ENCODE data around the gene ADGRG4. TPM values are rescaled to one million over a fixed set of nuclear protein-coding genes. Genes with fewer than 3 reads are reported as not detected.

ADGRG4 gene
- polyA plus RNA-seq, 1 of the 3 experiments (the other 2 are of a cell fraction) = not detected

DNA sequence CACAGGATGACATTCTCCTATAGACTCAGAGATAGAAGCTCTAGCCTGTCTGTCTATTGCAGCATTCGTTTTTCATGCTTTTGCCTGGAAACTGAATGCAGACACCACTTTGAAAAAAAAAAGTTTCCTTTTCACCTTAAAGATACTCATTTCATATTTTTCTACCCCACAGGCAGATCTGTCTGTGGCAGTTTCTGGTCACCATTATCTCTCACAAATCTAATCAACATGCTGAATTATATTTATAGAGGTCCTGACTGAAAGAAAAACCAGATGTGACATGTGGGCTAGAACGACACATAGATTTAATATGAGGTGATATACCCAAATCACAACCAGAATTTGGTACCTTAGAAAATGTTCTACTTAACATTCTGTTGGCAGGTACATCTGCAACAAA lies 28.2 kb downstream of the ADGRG4 start:
- peak overlapping the region in 1 of 2 experiments; percentile 96; a peak in 2 of 4 replicates for H3K27ac ChIP-seq (ENCODE audit: low read depth in 2 of 2, low read length in 1 of 2)
- ChIA-PET POLR2A (interaction anchor here (1.5 kb wide), 1 partner anchor 10 kb away, joined by 4 read pairs; no protein-coding TSS in a partner anchor), CTCF (no interaction called here)
- no peak overlapping the region for H3K4me3 ChIP-seq (ENCODE audit: low read depth in 2 of 2, low read length in 1 of 2)
- no peak overlapping the region for H3K9ac ChIP-seq
- no peaks in the 10 kb centered on the region for H3K27me3 ChIP-seq (ENCODE audit: insufficient read depth)
- H3K9me3 ChIP-seq = no peaks in the 10 kb centered on the region
- H4K20me1 ChIP-seq (ENCODE audit: insufficient read depth) = no peaks in the 10 kb centered on the region
- H3K79me2 ChIP-seq (ENCODE audit: insufficient read depth) = no peaks in the 10 kb centered on the region
- no peak overlapping the region for H2AFZ ChIP-seq (ENCODE audit: low read depth)
- WGBS (ENCODE audit: low lambda C conversion rate) = 3% methylated on average over 2 of the region's 2 CpGs
- H3F3A ChIP-seq (replicated peaks; ENCODE audit: insufficient read depth) = no peaks in the 10 kb centered on the region
- H3K36me3 ChIP-seq (replicated peaks in 1 of 2; ENCODE audit: control insufficient read depth in 1 of 2, insufficient read depth in 2 of 2, low read length in 1 of 2) = no peaks in the 10 kb centered on the region
- no peaks in the 10 kb centered on the region for H3K9me2 ChIP-seq
- DNase-seq = peak; percentile 23
- H3K4me1 ChIP-seq (ENCODE audit: control insufficient read depth in 1 of 2, insufficient read depth in 2 of 2, low read depth in 1 of 2, low read length in 1 of 2) = no peaks in the 10 kb centered on the region; a peak in 2 of 4 replicates
- no peak overlapping the region for H3K4me2 ChIP-seq
- TF ChIP-seq NFIC (IDR thresholded peaks at IDR 0.05; ENCODE audit: borderline replicate concordance) = no peak
- peak; percentile 66; the same call in 1 of the 2 replicates for TF ChIP-seq RCOR1 (IDR thresholded peaks at IDR 0.05; ENCODE audit: low read length)
- TF ChIP-seq, protein P1, sequence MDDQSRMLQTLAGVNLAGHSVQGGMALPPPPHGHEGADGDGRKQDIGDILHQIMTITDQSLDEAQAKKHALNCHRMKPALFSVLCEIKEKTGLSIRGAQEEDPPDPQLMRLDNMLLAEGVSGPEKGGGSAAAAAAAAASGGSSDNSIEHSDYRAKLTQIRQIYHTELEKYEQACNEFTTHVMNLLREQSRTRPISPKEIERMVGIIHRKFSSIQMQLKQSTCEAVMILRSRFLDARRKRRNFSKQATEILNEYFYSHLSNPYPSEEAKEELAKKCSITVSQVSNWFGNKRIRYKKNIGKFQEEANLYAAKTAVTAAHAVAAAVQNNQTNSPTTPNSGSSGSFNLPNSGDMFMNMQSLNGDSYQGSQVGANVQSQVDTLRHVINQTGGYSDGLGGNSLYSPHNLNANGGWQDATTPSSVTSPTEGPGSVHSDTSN (IDR thresholded peaks at IDR 0.05) = no peak
- no peak for TF ChIP-seq RXRA (IDR thresholded peaks at IDR 0.05; ENCODE audit: borderline replicate concordance, low read depth)
- TF ChIP-seq RAD21 (IDR thresholded peaks at IDR 0.05; ENCODE audit: low read length) = peak; percentile 19; the same call in 1 of the 2 replicates
- TF ChIP-seq TAF1 (IDR thresholded peaks at IDR 0.05; ENCODE audit: borderline replicate concordance, low read depth, low read length) = no peak
- peak in 1 of 2 experiments; percentile 84; a peak in 2 of 4 replicates for TF ChIP-seq EP300 (IDR thresholded peaks at IDR 0.05; ENCODE audit: borderline replicate concordance in 1 of 2, low read depth in 1 of 2, low read length in 1 of 2)
- peak; percentile 70; the same call in 1 of the 2 replicates for TF ChIP-seq GATA2 (CRISPR knock-in tag; IDR thresholded peaks at IDR 0.05)
- peak; percentile 54 for TF ChIP-seq CHD2 (IDR thresholded peaks at IDR 0.05; ENCODE audit: low read length, partially characterized antibody)
- no peak for TF ChIP-seq SIN3A (IDR thresholded peaks at IDR 0.05; ENCODE audit: borderline replicate concordance, low read depth, low read length)
- peak; percentile 37; the same call in 1 of the 2 replicates for TF ChIP-seq MXI1 (IDR thresholded peaks at IDR 0.05; ENCODE audit: low read depth, low read length)
- no peak for TF ChIP-seq JUND (IDR thresholded peaks at IDR 0.05)

DNA sequence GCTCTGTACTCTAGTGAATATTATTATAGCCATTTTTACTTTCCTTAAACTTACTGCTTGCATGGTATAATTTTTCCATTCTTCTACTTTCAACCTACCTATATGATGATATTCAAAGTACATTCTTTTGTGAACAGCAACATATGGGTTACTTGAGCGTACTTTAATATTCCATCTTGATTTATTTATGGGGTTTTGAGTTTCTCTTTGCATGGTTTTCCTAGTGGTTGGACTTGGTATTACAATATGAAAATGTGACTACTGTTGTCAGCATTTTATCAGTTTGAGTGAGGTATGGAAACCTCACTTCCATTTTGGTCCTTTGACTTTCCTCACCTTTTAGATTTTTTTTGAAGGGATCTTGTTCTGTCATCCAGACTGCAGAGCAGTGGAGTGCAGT lies 35.9 kb downstream of the ADGRG4 start:
- DNase-seq = no peak
- Histone ChIP-seq H3K36me3 (replicated peaks in 1 of 2; ENCODE audit: control insufficient read depth in 1 of 2, insufficient read depth in 2 of 2, low read length in 1 of 2) (no peaks in the 10 kb centered on the region), H3K79me2 (ENCODE audit: insufficient read depth) (no peaks in the 10 kb centered on the region), H3K9me2 (no peaks in the 10 kb centered on the region), H3K9me3 (no peaks in the 10 kb centered on the region), H3K9ac (no peak overlapping the region), H3K27ac (ENCODE audit: low read depth in 2 of 2, low read length in 1 of 2) (no peak overlapping the region), H3K27me3 (ENCODE audit: insufficient read depth) (no peaks in the 10 kb centered on the region), H3K4me3 (ENCODE audit: low read depth in 2 of 2, low read length in 1 of 2) (no peak overlapping the region), H4K20me1 (ENCODE audit: insufficient read depth) (no peaks in the 10 kb centered on the region), H3K4me2 (no peak overlapping the region), H3F3A (replicated peaks; ENCODE audit: insufficient read depth) (no peaks in the 10 kb centered on the region), H3K4me1 (ENCODE audit: control insufficient read depth in 1 of 2, insufficient read depth in 2 of 2, low read depth in 1 of 2, low read length in 1 of 2) (no peaks in the 10 kb centered on the region), H2AFZ (ENCODE audit: low read depth) (no peak overlapping the region)
- ChIA-PET POLR2A (no interaction called here), CTCF (interaction anchor here (0.7 to 0.9 kb wide), 2 partner anchors 9 to 26 kb away, joined by 3 read pairs; no protein-coding TSS in a partner anchor)
- WGBS (ENCODE audit: low lambda C conversion rate) = 82% methylated on average over 1 of the region's 1 CpG
- no peak for TF ChIP-seq ELF1 (IDR thresholded peaks at IDR 0.05)
- TF ChIP-seq, protein P2, sequence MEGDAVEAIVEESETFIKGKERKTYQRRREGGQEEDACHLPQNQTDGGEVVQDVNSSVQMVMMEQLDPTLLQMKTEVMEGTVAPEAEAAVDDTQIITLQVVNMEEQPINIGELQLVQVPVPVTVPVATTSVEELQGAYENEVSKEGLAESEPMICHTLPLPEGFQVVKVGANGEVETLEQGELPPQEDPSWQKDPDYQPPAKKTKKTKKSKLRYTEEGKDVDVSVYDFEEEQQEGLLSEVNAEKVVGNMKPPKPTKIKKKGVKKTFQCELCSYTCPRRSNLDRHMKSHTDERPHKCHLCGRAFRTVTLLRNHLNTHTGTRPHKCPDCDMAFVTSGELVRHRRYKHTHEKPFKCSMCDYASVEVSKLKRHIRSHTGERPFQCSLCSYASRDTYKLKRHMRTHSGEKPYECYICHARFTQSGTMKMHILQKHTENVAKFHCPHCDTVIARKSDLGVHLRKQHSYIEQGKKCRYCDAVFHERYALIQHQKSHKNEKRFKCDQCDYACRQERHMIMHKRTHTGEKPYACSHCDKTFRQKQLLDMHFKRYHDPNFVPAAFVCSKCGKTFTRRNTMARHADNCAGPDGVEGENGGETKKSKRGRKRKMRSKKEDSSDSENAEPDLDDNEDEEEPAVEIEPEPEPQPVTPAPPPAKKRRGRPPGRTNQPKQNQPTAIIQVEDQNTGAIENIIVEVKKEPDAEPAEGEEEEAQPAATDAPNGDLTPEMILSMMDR (IDR thresholded peaks at IDR 0.05) = peak; percentile 58

Data from SK-N-SH (cell line).